ENCODE data around the gene ITGB3.

- TF ChIP-seq, protein P1, sequence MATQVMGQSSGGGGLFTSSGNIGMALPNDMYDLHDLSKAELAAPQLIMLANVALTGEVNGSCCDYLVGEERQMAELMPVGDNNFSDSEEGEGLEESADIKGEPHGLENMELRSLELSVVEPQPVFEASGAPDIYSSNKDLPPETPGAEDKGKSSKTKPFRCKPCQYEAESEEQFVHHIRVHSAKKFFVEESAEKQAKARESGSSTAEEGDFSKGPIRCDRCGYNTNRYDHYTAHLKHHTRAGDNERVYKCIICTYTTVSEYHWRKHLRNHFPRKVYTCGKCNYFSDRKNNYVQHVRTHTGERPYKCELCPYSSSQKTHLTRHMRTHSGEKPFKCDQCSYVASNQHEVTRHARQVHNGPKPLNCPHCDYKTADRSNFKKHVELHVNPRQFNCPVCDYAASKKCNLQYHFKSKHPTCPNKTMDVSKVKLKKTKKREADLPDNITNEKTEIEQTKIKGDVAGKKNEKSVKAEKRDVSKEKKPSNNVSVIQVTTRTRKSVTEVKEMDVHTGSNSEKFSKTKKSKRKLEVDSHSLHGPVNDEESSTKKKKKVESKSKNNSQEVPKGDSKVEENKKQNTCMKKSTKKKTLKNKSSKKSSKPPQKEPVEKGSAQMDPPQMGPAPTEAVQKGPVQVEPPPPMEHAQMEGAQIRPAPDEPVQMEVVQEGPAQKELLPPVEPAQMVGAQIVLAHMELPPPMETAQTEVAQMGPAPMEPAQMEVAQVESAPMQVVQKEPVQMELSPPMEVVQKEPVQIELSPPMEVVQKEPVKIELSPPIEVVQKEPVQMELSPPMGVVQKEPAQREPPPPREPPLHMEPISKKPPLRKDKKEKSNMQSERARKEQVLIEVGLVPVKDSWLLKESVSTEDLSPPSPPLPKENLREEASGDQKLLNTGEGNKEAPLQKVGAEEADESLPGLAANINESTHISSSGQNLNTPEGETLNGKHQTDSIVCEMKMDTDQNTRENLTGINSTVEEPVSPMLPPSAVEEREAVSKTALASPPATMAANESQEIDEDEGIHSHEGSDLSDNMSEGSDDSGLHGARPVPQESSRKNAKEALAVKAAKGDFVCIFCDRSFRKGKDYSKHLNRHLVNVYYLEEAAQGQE (IDR thresholded peaks at IDR 0.05; ENCODE audit: low read depth, low read length), result no peak
- TF ChIP-seq CTCF (IDR thresholded peaks at IDR 0.05) (no peak), TAF1 (IDR thresholded peaks at IDR 0.05; ENCODE audit: borderline replicate concordance, low read depth, low read length) (no peak), POLR2AphosphoS5 (IDR thresholded peaks at IDR 0.05; ENCODE audit: low read depth, low read length) (no peak), JUND (IDR thresholded peaks at IDR 0.05) (no peak), YY1 (IDR thresholded peaks at IDR 0.05; ENCODE audit: low read depth) (no peak), EP300 (IDR thresholded peaks at IDR 0.05; ENCODE audit: borderline replicate concordance in 1 of 2, low read depth in 1 of 2, low read length in 1 of 2) (no peak), FOXM1 (IDR thresholded peaks at IDR 0.05; ENCODE audit: low read depth) (no peak), RFX5 (IDR thresholded peaks at IDR 0.05; ENCODE audit: low read length) (no peak), ELF1 (IDR thresholded peaks at IDR 0.05) (no peak)
- TF ChIP-seq, protein P2, sequence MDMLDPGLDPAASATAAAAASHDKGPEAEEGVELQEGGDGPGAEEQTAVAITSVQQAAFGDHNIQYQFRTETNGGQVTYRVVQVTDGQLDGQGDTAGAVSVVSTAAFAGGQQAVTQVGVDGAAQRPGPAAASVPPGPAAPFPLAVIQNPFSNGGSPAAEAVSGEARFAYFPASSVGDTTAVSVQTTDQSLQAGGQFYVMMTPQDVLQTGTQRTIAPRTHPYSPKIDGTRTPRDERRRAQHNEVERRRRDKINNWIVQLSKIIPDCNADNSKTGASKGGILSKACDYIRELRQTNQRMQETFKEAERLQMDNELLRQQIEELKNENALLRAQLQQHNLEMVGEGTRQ (IDR thresholded peaks at IDR 0.05; ENCODE audit: borderline replicate concordance, low read depth, low read length), result no peak
Observed at GRCh38 chr17:47231866-47232265, 21.8 kb upstream of the ITGB3 start.
